ENCODE results near the gene CXCL3.

GRCh38 chr4:74038086-74038424 lies 434 bp downstream of the CXCL3 start:
- no peak for TF ChIP-seq CTCF (IDR thresholded peaks at IDR 0.05; ENCODE audit: low read depth, low read length, missing input control)
- TF ChIP-seq REST (IDR thresholded peaks at IDR 0.05) = no peak
- TF ChIP-seq TAF1 (conservative IDR thresholded peaks at IDR 0.05) = no peak
- TF ChIP-seq ATF3 (IDR thresholded peaks at IDR 0.05) = no peak
- no peak for TF ChIP-seq YY1 (IDR thresholded peaks at IDR 0.05)
- no peak for TF ChIP-seq SP1 (IDR thresholded peaks at IDR 0.05)
- TF ChIP-seq EGR1 (IDR thresholded peaks at IDR 0.05; ENCODE audit: low read depth in 2 of 2) = no peak

All from liver (tissue), 3 donors.